Astrocyte of the hippocampus (primary cell): ENCODE data around the gene TSACC.
A peak's percentile ranks its signal among the peaks of the same experiment; 100 is the strongest.
"Not testable (repeated sequence)": the region's sequence is repeated elsewhere in the genome, so short reads cannot be mapped to it uniquely, and the experiment has no call there.

Experiments
- DNase-seq: peaks from one replicate; pipeline ENCODE4 v3.0.0; 2011; ENCODE audit warnings: low read depth, low spot score

TSACC gene

DNA sequence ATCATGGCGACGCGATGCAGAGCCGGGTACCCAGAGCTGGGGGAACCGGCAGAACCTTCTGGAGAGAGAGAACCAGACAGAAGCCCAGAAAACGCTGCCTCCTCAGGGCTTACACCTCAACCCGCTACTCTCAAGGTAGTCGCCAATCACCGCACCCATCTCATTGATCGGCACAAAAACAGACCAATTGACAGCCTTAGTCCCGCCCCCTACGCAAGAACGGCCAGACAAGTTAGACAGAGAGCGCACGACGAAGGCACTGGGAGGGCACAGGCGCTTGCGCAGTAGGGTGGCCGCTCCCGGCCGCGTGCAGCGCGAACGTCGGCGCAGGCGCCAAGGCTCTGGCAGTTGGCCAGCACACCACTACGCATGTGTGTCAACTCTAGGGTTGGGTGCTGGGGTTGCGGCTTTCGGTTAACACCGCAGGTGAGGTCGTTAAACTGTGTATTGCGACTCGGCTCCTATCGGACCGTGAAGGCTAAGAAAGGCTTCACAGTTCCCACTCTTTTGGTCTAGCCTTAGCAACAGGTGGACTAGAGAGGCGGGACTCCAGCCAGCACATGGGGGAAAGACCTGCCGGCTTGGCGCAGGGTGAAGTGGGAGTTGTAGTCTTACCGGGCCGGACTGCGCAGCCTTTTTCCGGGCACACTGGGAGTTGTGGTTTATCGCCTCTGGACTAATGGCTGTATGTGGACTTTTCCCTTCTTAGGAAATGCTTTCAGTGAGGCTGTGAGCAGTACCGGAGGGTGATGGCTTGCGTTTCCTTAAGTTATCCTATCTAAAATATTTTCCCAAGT lies at the start of gene TSACC, which contains the start of gene CCT3:
TSS of gene TSACC (plus strand) at position 347 of the 797 bp plus-strand sequence. CDS start 1,232 bp downstream, outside the sequence.
TSS of gene CCT3 (minus strand) at position 113 of the 797 bp plus-strand sequence. CDS start at position 5, 108 bp downstream.
- peak; percentile 100 for DNase-seq

DNA sequence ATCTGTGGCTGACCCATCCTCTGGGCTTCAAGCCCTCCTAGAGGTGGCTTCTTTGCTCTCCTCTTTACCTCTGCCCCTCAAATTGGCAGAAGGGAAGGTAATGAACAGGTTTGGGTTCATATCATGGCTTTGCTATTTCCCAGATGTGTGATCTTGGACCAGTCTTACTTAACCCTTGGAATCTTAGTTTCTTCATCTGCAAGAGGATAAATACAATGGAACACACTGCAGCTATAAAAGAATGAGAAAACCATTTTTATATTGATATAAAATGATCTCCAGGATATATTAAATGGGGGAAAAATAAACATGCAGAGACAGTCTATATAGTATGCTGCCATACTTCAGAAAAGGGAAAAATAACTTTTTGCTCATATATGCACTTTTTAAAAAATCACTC lies 48.5 kb upstream of the TSACC start:
- DNase-seq: no peak

DNA sequence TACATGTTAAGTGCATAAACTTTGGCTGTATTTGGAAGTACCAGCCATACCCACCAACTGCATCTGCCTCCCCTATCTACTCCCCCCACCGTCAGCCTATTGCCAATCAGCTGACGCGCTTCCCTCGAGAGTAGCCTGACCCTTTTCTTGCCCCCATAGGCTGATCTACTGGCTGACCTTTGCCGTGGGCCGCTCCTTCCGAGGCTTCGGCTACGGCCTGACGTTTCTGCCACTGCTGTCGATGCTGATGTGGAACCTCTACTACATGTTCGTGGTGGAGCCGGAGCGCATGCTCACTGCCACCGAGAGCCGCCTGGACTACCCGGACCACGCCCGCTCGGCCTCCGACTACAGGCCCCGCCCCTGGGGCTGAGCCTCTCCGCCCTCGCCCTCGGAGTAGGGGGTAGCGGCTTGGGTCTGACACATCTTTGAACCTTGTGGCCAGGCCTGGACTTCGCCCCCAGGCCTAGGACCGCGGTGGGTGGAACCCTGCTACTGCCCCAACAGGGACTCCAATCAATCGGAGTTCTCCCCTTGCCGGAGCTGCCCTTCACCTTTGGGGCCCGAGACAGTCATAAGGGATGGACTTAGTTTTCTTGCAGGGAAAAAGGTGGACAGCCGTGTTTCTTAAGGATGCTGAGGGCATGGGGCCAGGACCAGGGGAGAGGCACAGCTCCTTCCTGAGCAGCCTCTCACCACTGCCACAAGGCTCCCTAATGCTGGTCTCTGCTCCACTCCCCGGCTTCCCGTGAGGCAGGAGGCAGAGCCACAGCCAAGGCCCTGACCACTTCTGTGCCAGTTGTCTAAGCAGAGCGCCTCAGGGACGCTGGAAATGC lies 46.9 kb upstream of the TSACC start:
- DNase-seq: peak; percentile 92

DNA sequence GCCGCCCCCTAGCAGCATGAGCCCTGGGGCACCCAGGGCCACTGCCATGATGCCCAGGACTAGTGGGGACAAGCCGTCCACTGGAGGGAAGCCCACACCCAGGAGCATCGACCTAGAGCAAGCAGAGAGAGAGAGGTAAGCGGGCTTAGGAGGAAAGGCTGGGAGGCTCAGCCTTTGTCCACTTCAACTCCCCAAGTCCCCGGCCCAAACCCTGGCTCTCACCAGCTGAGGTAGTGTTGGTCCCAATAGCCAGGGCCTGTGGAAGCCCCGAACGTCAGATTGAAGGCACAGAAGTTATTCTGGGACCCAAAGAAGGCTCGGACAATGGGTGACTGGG lies 45.3 kb upstream of the TSACC start:
- no peak for DNase-seq

DNA sequence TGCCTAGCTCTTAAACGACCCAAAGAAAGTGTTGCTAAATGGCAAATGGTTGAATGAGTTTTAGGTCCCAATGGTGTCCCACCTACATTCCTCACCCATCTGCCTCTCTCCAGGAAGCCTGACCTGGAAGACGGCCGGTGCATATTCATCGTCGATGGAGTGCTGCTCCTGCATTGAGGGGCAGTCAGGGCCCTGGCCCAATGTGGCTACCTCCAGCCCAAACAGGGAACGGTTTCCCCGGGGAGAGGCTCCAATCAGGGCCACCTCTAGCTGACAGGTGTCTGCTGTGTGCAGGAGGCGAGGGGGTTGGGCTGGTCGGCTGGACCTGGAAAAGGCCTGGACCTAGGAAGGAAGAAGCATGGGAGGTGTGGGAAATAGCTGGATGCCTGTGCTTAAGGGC lies 44.4 kb upstream of the TSACC start:
- no peak for DNase-seq

DNA sequence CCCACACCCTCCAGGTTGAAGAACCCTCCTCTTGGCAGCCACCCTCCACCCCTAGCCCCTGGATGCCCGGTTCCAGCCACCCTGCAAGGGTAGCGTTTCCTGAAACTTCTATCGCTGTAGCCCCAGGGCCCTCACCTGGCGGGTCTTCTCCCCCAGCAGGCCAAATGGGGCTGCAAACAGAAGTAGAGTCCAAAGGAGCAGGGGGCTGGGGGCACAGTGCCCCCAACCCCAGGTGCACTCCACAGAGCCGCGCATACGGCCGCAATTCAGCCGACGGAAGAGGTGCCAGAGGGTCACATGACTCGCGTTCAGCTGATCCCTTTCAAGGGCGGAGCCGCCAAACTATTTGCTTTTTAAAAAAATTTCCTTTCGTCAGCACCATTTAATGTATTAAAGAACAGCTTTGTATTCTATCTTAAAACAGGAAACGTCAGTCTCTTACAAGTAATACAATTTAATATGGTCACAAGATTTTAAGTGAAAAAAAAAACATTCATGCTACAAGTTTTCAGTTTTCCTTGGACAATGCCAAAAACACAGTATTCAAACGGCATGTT lies 42.9 kb upstream of the TSACC start, which contains the start of gene GLMP:
TSS of gene GLMP (minus strand) at position 289 of the 557 bp plus-strand sequence. CDS start at position 255, 34 bp downstream.
- peak; percentile 79 for DNase-seq

DNA sequence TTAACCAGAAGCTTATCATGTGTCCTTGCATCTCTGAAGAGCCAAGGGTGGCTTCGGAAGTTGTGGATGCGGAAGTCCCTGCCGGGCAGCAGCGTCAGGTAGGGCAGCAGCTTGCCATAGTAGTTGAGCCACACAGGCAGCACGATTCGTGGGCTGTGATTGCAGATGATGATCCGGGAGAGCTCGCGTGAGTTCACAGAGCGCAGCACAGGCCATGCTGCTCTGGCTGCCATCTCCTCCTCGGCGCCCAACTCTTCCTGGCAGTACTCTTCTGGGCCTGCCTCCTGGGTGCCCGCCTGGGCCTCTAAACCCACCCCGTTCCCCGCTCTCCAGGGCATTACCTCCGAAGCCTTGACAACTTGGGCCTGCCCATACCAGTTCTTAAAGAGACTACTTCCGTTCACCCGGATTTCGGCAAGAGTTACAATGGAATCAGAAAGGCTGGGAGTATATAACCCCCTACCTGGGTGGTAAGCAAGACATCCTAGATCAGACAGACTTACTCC lies 39.4 kb upstream of the TSACC start, which contains the start of gene VHLL:
TSS of gene VHLL (minus strand) at position 456 of the 506 bp plus-strand sequence. CDS start at position 338, 118 bp downstream.
- DNase-seq: no peak

DNA sequence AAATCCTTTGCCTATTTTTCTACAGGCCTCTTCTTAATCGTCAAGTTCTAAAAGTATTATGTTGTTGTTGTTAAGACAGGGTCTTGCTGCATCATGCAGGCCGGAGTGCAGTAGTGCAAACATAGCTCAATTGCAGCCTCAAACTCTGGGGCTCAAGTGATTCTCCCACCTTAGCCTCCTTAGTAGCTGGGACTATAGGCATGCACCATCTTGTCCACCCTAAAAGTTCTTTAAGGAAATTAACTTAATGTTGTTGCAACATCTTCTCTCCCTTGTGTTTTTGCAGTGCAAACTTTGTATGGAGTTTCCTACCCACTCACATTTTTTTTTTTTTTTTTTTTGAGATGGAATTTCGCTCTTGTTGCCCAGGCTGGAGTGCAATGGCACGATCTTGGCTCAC lies 35.1 kb upstream of the TSACC start:
- DNase-seq: no peak

DNA sequence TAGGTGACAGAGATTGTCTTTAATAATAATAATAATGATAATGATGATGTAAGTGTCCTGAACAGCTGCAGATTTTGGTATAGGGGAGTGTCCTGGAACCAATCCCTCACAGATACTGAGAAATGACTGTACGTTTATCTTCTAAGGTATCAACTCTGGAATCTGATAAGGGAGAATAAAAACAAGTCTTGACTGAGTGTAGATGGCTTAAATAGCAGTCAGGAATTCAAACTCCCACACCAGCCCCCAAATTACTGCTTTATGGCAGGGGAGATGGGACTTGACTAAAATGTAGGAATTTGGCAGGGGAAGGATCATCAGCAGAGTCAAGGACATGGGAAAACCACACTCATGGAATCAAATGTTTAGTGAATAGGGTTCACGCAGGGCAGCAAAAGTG lies 33.1 kb upstream of the TSACC start:
- no peak for DNase-seq

DNA sequence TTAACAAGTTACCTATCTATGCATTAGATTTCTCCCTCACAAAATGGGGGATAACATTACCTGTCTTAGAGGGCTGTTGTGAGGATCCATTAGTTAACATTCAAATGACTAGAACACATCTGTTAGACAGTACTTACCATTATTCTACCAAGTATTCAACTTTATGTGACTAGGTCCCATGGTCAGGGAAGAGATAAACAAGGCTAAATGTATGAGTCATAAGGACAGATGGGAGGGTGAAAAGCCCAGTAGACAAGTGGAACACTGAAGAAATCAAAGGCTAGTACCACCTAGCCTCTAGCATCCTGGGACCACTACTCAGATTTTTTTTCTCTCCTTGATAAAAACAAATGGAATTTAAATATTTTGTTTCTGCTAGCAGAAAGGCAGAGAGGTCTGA lies 30.2 kb upstream of the TSACC start:
- DNase-seq: no peak

DNA sequence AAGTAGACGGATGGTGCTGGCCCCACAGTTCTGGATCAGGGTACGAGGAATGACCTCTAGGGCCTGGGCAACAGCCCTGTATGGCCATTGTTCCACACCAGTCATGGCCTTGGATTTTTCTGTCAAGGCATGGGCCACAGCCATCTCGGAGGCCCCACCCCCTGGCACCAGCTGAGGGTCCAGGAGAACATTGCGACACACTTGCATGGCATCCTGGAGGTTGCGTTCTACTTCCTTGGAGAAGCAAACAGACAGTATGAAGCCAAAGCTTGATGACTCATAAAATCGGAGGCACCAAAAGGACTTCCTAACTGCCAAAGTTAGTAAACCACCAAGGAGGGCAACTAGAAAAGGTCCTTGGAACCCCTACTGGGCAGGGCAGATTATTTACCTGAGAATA lies 27.4 kb upstream of the TSACC start:
- DNase-seq: peak; percentile 25

DNA sequence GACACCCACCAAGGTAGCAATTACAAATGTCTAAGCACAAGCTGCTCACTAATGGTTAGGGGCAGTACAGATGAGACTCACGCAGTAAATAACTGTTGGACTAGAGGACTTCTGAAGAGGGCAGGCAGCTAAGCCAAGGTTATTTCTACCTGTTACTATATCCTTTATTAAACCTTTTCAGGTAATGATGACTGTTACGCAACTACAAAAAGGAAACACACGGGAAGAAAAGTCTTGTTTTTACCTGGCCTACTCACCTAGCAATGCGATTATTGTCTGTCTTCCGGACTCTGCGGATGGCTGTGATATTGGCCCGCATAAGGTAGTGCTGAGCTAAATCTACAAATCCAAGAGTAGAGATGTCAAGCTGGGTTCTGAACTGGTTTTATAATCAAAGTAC lies 21.4 kb upstream of the TSACC start:
- DNase-seq: no peak

DNA sequence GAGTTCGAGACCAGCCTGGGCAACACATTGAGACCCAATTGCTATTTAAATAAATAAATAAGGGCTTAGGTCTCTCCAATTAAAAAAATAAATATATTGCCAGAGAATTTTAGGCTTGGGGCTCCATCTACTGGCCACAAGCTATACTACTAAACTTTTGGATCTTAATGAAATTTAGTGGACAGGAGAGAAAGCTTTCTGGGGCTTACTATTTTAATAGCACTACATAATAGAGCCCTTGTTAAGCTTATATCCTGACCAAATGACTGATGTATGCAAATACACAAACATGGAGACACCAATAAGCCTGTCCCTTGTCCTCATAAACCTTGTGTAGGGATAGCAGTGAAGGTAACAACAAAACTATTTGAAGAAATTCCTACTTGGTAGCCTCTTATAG lies 18.7 kb upstream of the TSACC start:
- DNase-seq: peak; percentile 53

DNA sequence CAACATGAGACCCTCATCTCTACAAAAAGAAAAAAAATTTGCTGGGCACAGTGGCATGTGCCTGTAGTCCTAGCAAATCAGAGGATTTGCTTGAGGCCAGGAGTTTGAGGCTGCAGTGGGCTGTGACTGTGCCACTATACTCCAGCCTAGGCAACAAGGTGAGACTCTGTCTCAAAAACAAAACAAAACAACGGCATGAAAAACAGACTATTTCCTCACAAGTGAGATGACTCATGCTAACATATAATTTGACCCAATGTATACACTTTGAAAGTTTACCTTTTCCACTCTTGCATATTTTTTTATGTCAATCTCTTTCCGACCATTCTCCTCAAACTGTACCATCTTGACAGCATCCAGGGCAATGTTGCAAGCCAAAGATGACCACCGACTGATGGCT lies 17.8 kb upstream of the TSACC start:
- no peak for DNase-seq

DNA sequence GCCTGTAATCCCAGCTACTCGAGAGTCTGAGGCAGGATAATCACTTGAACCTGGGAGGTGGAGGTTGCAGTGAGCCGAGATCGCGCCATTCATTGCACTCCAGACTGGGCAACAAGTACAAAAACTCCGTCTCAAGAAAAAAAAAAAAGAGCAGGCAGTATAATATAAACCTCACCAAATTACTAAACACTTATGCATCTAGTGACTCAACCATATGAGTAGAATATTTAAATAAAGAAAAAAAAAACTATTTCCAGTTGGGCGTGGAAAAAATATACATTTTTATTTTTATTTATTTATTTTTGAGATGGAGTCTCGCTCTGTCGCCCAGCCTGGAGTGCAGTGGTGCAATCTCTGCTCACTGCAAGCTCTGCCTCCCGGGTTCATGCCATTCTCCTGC lies 15.1 kb upstream of the TSACC start:
- not testable (repeated sequence) for DNase-seq

DNA sequence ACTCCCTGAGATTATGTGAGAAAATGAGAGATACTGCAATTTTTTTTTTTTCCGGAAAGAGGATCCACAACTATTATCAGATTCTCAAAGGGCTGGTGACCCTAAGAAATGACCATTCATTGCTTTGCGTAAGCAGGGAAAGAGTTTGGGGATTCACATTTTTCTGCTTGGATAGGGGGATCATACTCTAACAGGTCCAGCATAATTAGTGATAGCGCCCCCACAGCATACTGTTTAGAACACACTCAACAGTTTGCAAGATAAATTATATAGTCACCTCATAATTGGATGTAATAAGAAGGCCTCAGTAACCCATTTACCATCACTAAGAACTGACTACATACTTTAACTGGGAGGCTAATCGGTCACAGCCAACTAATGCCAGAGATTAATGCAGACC lies 2.1 kb upstream of the TSACC start:
- no peak for DNase-seq

DNA sequence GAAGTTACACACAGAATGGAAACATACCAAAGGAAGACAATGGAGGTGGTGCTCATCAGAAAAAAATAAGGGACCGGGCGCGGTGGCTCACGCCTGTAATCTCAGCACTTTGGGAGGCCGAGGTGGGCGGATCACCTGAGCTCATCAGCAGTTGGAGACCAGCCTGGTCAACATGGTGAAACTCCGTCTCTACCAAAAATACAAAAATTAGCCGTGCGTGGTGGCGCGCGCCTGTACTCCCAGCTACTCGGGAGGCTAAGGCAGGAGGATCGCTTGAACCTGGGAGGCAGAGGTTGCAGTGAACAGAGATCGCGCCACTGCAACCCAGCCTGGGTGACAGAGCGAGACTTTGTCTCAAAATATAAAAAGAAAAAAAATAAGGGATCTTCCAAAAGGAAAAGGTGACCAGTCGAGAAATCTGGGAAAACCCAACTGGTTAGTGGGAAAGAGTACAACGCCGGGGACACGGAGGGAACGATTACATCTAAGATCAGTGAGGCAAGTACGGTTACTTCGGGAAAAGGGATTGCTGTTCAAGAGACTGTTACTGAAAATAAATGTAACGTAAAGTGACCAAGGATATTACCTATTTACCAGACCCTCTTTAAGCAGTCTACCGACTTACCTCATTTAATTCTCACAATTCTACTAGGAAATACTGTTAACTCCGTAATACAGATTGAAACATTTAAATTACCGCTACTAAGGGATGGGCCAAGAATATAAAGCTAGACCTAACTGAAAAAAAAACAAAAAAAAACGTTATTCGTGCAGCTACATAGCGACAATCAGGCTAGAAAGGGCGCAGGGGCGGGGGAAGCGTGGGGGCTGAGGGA lies 1.1 kb upstream of the TSACC start:
- DNase-seq: peak; percentile 15

DNA sequence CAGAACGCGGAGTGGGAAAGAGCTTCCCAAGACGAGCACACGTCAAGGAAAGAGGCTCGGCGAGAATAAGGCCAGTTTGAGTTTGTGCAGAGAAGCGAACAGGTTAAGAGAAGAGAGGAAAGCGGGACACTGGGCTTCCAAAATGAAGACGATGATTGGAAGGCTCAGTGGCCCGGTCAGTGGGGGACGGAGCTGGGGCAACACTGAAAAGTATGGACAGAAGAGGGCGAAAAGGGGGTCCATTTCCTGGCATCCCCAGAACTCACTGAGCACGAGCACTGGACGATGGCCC lies 492 bp upstream of the TSACC start:
- DNase-seq: no peak

DNA sequence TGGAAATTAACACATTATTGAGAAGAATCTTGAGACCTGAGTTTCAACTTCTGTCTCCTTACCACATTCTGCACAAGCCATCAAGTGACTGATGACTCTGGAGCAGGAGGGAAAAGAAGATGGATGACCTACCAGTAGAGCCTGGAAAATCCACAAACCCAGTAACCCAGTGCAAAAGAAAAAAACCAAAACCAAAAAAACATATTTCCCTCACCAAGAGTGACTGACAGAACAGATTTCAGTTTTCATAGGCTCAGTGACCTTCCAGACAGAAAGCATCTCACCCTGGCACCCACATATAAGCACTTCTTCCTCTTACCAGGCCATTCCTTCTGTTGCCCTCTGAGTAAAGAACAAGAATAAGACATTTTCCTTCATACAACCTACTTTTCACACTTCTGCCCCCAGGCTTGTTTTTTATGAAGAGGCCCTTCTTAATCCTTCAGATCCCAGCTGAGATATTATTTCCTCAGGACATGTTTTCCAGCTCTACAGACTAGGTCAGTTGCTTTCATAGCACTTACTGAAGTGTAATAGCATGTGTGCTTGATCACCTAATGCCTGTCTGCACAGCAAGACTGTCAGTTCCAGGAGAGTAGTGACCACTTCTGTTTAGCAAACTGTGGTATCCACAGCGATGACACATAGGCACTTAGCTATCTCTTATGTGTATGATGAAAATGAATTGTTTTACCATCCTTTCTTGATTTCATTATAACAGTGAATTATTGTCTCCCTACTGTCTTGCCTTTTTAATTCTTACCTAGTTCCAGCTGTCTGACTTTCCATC lies 4.0 kb downstream of the TSACC start:
- DNase-seq: no peak

DNA sequence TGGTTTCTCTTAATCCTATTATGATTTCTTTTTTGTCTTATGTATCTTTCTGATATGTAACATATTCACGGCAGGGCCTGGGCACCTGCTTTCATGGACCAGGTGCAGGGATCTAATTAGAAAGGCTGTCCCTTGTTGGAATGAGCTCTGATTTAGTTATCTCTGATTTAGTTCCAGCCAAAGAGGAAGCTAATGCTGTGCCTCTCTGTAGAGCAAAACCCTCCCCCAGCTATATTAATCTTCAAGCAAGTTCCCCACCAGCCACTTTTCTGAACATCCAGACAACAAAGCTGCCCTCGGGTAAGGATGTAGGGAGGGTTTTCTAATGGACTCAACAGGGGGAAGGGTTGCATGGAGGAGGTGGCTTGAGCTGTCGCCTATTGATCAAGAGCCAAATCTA lies 6.1 kb downstream of the TSACC start:
- no peak for DNase-seq

DNA sequence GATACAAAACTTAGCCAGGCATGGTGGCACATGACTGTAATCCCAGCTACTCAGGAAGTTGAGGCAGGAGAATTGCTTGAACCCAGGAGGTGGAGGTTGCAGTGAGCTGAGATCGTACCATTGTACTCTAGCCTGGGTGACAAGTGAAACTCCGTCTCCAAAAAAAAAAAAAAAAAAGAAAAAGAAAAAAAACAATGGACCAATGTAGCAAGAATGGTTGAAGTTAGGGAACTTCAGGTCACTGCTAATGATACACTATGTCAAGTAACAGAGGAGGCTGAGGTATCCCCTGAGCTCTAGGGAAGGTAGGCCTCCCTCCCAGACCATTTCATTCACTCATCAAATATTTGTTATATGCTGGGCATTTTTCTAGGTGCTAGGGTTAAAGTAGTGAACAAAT lies 7.7 kb downstream of the TSACC start:
- not testable (repeated sequence) for DNase-seq
